ENCODE results near the gene FAHD1. TPM values are rescaled to one million over a fixed set of nuclear protein-coding genes. Genes with fewer than 3 reads are reported as not detected.

Gene FAHD1
- total RNA-seq, 4 donors from 2014 or later, result 28.2 to 57.1 (median 49.1) TPM

- ATAC-seq, result no peak
- H3K4me3 ChIP-seq, result peak overlapping the region; percentile 56 to 99 (median 80)
- intact Hi-C loops (cut with DNase I; ENCODE audit: low total_unique reads), result loop anchor here (5.0 kb wide), 2 partner anchors 403 to 442 kb away; partner anchors contain the start of genes RNPS1 and UQCC4
- TF ChIP-seq POLR2A (IDR thresholded peaks at IDR 0.05), result no peak
- no peak for TF ChIP-seq CTCF (IDR thresholded peaks at IDR 0.05 in 4 of 5, conservative IDR thresholded peaks at IDR 0.05 in 1 of 5)
- no peak for DNase-seq
- H3K27ac ChIP-seq, result peak overlapping the region; percentile 70 to 99 (median 92)
- peaks cover 55 to 58% of the 10 kb centered on the region in 2 donors for H3K4me1 ChIP-seq
- in situ Hi-C loops (cut with MboI; ENCODE audit: low sequenced_read_pairs in 4 of 4), result no loop called here
- no peaks in the 10 kb centered on the region for H3K27me3 ChIP-seq
- peaks cover 0 to 22% of the 10 kb centered on the region in 2 donors for H3K36me3 ChIP-seq
- no peaks in the 10 kb centered on the region for H3K9me3 ChIP-seq
Measured at GRCh38 chr16:1825381-1825863, 1.6 kb upstream of the FAHD1 start.

- H3K4me3 ChIP-seq, result peak overlapping the region; percentile 56 to 99 (median 80)
- H3K9me3 ChIP-seq, result no peaks in the 10 kb centered on the region
- H3K36me3 ChIP-seq, result peaks cover 0 to 15% of the 10 kb centered on the region in 2 donors
- intact Hi-C loops (cut with DNase I; ENCODE audit: low total_unique reads), result loop anchor here (1.0 to 5.0 kb wide), 6 partner anchors 43 to 441 kb away; partner anchors contain the start of genes EME2, MAPK8IP3, MRPS34 and NUBP2
- peak overlapping the region; percentile 70 to 99 (median 92) for H3K27ac ChIP-seq
- in situ Hi-C loops (cut with MboI; ENCODE audit: low sequenced_read_pairs in 4 of 4), result no loop called here
- ATAC-seq (peak; percentile 73 to 74), DNase-seq (peak in 1 of 2 donors; percentile 20)
- TF ChIP-seq CTCF (IDR thresholded peaks at IDR 0.05 in 4 of 5, conservative IDR thresholded peaks at IDR 0.05 in 1 of 5) (peak in 3 of 5 experiments; percentile 16 to 23 (median 17)), POLR2A (IDR thresholded peaks at IDR 0.05) (no peak)
- peaks cover 56 to 60% of the 10 kb centered on the region in 2 donors for H3K4me1 ChIP-seq
- no peaks in the 10 kb centered on the region for H3K27me3 ChIP-seq
Measured at GRCh38 chr16:1825864-1826690, 929 bp upstream of the FAHD1 start.

- Histone ChIP-seq H3K9me3 (no peaks in the 10 kb centered on the region), H3K4me1 (peaks cover 51 to 52% of the 10 kb centered on the region in 2 donors), H3K27me3 (no peaks in the 10 kb centered on the region), H3K27ac (no peak overlapping the region), H3K4me3 (peak overlapping the region in 1 of 4 donors; percentile 99), H3K36me3 (no peaks in the 10 kb centered on the region)
- ATAC-seq (no peak), DNase-seq (no peak)
- in situ Hi-C loops (cut with MboI; ENCODE audit: low sequenced_read_pairs in 4 of 4) (no loop called here), intact Hi-C loops (cut with DNase I; ENCODE audit: low total_unique reads) (loop anchor here (5.0 kb wide), 2 partner anchors 407 to 438 kb away; partner anchors contain the start of genes RNPS1 and UQCC4)
- TF ChIP-seq POLR2A (IDR thresholded peaks at IDR 0.05), result no peak
- no peak for TF ChIP-seq CTCF (IDR thresholded peaks at IDR 0.05 in 4 of 5, conservative IDR thresholded peaks at IDR 0.05 in 1 of 5)
Measured at GRCh38 chr16:1828645-1829410, 1.8 kb downstream of the FAHD1 start.

- Histone ChIP-seq H3K36me3 (no peaks in the 10 kb centered on the region), H3K4me1 (peaks cover 37 to 38% of the 10 kb centered on the region in 2 donors), H3K9me3 (no peaks in the 10 kb centered on the region), H3K27me3 (no peaks in the 10 kb centered on the region), H3K27ac (no peak overlapping the region), H3K4me3 (no peak overlapping the region)
- ATAC-seq, result no peak
- intact Hi-C loops (cut with DNase I; ENCODE audit: low total_unique reads) (no loop called here), in situ Hi-C loops (cut with MboI; ENCODE audit: low sequenced_read_pairs in 4 of 4) (no loop called here)
- no peak for DNase-seq
- no peak for TF ChIP-seq POLR2A (IDR thresholded peaks at IDR 0.05)
- no peak for TF ChIP-seq CTCF (IDR thresholded peaks at IDR 0.05 in 4 of 5, conservative IDR thresholded peaks at IDR 0.05 in 1 of 5)
Measured at GRCh38 chr16:1830213-1830612, 3.2 kb downstream of the FAHD1 start.
